HG02970 (cell line): ENCODE data around the gene PBX4.

Experiments
- ATAC-seq: cut with Tn5 transposase; IDR thresholded peaks from one replicate; pipeline ENCODE4 v1.9.1; 2021; ENCODE audit warnings: mild to moderate bottlenecking, moderate library complexity, moderate number of reproducible peaks; ENCODE audit not compliant: unreplicated experiment, low FRiP score

Gene PBX4

DNA sequence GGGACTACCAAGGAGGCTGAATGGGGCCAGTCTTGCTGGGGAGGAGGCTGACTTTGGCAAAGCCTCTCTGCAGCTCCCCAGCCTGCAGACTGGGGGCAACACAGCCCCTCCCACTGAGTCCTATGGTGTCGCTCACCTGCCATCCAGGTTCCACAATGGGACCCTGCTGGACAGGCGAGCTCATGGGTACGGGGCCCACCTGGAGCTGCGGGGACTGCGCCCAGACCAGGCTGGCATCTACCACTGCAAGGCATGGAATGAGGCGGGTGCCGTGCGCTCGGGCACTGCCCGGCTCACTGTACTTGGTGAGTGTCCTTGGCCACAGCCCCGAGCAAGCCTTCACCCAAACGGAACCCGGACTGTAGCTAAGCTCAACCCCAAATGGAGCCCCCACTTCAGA is 75.4 kb downstream of the PBX4 start:
- no peak for ATAC-seq

DNA sequence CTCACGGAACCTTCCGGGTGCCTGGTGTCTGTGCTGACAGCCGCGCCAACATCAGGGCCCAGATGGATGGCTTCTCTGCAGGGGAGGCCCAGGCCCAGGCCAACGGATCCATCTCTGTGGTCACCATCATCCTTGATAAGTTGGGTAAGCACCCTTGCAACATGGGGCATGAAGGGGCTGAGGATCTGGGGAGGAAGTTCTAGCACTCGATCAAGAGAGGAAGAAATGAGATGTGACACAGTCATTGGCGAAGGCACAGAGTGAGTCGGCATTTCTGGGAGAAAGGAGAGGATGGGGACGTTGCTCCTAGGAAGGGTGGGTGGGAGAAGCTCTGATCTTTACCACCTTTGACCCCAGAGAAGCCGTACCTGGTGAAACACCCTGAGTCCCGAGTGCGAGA is 76.0 kb downstream of the PBX4 start:
- no peak for ATAC-seq

- no peak for ATAC-seq
Observed at GRCh38 chr19:19541616-19542015, 76.9 kb downstream of the PBX4 start.

- ATAC-seq, result no peak
Observed at GRCh38 chr19:19540715-19541515, 77.6 kb downstream of the PBX4 start.

DNA sequence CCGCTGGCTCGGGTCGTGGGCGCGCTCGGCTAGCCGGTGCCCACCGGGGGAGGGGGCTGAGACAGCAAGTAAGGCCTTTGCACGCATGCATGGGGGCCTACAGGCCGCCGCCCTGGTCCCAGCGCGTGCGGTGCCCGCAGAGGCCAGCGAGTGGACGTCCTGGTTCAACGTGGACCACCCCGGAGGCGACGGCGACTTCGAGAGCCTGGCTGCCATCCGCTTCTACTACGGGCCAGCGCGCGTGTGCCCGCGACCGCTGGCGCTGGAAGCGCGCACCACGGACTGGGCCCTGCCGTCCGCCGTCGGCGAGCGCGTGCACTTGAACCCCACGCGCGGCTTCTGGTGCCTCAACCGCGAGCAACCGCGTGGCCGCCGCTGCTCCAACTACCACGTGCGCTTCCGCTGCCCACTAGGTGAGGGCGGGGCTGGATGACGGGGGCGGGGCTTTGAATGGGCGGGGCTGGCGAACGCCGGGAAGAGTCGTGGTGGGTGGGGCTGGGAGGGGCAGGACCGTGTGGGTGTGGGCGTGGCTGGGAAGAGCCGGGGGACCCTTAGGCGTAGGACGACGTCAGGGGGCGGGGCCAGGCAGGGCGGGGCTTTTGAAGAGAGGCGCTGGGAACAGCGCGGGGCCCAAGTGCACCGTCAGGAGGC is 78.3 kb downstream of the PBX4 start:
- no peak for ATAC-seq

- no peak for ATAC-seq
Observed at GRCh38 chr19:19539698-19540063, 78.8 kb downstream of the PBX4 start.

DNA sequence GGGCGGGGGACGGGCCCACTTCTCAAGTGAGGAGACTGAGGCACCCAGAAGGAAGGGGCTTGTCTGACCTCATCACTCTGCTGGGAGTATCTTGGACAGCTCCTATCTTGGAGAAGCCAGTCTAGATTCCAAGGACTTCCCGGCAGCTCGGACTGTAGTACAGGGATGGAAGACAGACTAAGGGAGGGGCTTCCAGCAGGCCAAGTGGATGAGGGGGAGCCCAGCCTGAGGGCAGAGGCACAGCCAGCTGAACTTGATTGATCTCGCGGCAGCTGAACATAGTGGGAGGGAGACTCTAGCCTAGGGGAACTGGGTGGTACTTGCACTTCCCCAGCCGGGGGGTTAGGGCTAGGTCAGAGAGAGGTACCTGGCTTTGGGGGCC is 79.7 kb downstream of the PBX4 start:
- ATAC-seq, result no peak

DNA sequence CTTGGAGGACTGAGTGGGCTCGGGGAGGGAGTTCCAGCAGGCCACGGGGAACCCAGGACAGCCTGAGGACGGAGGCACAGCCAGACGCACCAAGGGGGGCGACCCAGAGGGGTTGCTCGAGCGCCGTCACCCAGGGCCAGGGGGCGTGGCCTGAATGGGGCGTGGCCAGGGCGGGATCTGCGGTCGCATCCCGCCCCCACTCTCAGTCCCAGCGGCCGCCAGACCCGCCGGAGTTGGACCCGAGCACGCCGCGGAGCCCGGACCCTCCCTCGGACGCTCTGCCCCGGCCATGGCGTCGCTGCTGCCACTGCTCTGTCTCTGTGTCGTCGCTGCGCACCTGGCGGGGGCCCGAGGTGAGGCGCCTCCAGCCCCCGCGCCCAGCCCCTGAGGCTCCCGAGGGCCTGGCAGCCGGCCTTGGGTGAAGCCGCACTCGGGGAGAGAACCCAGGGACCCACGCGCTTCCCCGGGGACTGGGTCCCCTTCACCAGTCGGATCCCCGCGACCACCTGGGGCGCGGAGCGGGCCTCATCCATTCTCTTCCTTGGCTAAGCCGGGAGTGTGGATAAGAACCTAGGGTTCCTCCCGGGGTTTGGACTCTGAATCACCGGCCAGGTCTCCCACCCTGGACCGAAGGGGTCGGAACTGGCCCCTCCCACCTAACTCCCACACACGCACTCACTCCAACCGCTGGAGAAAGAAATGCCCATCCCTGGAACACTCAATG is 80.3 kb downstream of the PBX4 start, which contains the start of gene CILP2:
Gene CILP2, plus strand, starts transcription at position 205 of the 724 bp plus-strand sequence. Its CDS starts 85 bp downstream, at position 290.
- ATAC-seq, result no peak

- ATAC-seq, result no peak
Observed at GRCh38 chr19:19537075-19538048, 81.1 kb downstream of the PBX4 start.

DNA sequence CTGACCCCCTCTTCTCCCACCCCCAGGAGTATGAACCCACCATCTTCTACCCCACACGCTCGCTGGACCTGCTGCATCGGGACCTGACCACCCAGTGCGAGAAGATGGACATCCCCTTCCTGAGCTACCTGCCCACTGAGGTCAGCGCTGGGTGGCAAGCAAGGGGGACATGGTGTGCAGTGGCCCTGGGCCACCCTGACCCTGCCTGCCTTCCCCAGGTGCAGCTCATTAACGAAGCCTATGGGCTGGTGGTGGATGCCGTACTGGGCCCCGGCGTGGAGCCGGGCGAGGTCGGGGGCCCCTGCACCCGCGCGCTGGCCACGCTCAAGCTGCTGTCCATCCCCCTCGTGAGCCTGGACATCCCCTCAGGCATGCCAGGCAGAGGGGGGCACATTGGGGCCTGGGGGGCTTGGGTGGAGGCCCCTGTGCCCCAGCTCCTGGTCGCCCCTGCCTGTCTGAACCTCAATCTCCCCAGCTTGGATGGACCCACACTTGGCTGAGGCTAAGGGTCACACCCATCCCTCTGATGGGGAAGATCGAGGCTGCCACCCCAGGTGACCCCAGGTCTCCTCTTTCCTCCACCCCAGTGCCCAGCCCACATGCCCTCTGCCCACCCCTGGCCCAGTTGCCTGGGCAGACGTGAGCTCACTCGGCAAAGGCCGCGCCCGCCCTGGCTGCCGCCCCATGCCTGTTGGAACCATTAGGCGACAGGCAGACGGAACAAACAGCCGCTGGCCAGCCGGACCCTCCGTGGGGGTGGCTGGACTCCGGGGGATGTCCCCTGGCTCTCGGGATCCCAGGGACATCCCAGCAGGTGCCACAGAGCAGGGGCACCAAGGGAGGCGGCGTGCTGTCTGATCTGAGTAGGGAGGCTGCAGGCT is 82.9 kb downstream of the PBX4 start:
- no peak for ATAC-seq

DNA sequence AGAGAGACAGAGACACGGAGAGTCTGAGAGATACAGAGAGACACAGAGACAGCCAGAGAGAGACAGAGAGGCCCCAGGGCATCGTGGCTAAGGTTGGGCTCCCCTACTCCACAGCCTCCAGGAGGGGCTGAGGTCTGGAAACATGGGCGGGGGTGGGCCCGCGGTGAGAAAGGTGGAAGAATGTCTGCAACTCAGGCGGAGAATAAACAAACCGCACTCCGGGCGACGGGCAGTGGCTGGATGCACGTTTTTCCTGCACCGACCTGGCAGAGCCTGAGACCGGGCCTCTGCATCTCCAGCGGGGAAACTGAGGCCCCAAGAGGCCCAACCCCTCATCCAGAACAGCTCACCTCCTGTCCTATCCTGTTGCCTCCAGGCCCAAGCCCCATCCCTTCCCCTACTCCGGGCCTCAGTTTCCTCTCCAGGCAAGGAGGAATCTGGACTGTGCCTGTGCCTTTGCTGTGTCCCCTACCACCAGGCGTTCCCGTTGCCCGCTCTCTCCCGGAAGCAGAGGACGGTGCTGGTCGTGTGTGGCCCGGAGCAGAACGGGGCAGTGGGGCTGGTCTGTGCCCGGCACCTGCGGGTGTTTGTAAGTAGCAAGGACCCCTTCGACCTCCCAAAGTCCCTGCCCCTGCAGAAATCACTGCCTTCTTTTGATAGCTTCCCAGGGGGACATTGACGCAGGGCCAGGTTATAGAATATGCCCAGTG is 83.8 kb downstream of the PBX4 start:
- no peak for ATAC-seq

DNA sequence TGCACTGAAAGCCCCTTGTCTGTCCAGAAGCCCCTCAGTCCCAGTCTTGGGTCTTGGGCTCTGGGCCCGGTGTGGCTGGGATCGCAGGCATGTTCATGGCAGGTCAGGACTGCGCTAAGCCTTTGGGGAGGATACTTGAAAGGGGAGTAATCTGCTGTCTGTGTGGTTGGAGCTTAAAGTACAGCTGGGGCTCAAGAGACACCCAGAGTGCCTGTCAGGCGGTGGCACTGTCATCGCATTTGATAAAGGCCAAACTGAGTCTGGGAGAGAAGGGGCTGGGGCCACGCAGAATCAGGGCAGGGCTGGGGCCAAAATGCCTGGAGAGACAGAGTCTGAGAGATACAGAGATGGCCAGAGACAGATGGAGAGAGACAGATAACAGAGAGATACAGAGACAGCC is 84.6 kb downstream of the PBX4 start:
- ATAC-seq, result no peak

DNA sequence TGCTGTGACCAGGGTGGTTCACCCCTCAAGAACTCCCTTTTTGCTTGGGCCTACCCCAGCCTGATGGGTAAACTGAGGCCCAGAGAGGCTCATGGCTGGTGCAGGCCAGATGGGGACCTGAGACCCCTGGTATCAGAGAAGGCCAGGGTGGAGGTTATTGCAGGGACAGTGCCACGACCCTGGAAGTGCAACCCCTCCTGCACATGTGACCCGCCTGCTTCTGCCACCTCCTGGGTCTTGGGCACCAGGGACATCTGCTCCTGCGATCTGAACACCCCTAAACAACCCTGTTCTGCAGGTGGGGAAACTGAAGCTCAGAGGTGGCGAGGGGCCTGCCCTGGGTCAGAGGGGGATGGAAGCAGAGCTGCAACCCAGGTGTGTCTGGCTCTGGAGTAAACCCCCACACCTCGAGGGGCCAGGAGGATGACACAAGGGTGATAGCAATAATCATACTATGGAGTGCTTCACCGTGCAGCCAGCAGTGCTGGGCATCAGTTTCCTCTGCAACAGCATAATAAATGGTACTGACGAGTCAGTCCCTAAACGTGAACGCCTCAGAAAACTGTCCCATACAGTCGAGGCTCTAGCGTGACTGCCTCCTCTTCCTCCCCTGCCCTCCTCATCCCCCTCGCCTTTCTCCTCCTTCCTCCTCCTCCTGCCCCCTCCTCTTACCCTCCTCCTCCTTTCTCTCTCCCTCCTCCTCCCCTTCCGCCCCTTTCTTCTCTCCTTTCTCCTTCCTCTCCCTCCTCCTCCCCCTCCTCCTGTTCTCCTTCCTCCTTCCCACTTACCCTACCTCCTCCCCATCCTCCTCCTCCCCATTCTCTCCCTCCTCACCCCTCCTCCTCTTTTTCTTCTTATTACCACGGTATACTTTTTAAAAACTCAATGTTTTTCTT is 85.4 kb downstream of the PBX4 start:
- ATAC-seq, result no peak

GRCh38 chr19:19531951-19532805 is 86.3 kb downstream of the PBX4 start:
- no peak for ATAC-seq

DNA sequence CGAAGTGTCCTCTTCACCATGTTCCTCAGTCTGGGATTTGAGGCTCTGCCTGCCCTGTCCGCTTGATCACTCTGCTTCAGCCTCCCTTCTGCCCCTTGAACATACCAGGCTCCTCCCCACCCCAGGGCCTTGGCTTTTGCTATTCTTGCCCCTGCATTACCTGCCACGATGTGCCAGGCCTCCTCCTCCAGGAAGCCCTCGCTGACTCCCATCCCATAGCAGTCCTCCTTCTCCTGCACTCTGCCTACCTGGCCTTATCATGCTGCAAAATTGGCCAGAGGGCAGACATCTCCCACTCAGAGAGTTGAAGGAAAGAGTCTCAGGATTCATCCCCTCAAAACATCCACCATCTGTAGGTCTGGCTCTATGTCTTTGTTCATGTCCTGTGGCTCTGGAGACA is 87.6 kb downstream of the PBX4 start:
- no peak for ATAC-seq

DNA sequence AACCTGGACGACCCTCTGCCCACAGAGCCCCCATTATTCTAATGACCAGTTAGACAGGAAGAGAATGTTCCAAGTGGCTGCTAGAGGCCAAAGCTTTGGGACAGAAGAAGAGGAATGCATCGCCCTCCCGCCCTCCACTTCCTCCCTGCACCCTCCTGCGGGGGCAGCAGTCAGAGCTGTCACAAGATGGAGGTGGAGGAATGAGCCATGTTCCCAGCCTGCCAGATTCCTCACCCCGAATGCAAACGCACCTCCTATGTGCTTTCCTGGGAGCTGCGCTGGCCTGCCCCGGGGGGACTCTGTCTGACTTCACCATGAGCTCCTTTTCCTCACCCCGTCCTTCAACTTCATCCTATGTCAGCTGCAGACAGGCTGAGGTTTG is 88.1 kb downstream of the PBX4 start:
- ATAC-seq, result no peak
